Tibial nerve (tissue), 4 donors: ENCODE data around the gene PPEF2. TPM values are rescaled to one million over a fixed set of nuclear protein-coding genes. Genes with fewer than 3 reads are reported as not detected.

Experiments used
- DNase-seq, 2 donors: peaks; one replicate each; pipeline ENCODE4 v3.0.0-alpha.2; 2019; ENCODE audit warnings: low spot score in 2 of 2
- H3K27ac ChIP-seq, 4 donors: fragments of 200-600 bp; sonication (generic) in 3 of 4; one replicate each; pipeline ENCODE4 v1.5.1; 2017 to 2019; ENCODE audit warnings: mild to moderate bottlenecking in 1 of 4
- H3K27me3 ChIP-seq, 2 donors: fragments of 200-600 bp; sonication (generic) in 1 of 2; one replicate each; pipeline versions ENCODE4 v1.5.1 to v1.6.0; 2017 to 2019
- H3K36me3 ChIP-seq, 3 donors: fragments of 200-600 bp; sonication (generic); one replicate each; pipeline ENCODE4 v1.5.1; 2018 to 2019
- H3K4me1 ChIP-seq, 4 donors: fragments of 200-600 bp; sonication (generic) in 3 of 4; one replicate each; pipeline ENCODE4 v1.5.1; 2017 to 2019
- H3K4me3 ChIP-seq, 4 donors: fragments of 200-600 bp; sonication (generic) in 3 of 4; one replicate each; pipeline ENCODE4 v1.5.1; 2017 to 2019; ENCODE audit warnings: mild to moderate bottlenecking in 1 of 4, moderate library complexity in 1 of 4
- H3K9me3 ChIP-seq, 4 donors: fragments of 200-600 bp; sonication (generic) in 3 of 4; one replicate each; pipeline ENCODE4 v1.5.1; 2017 to 2019
- CTCF ChIP-seq, 5 experiments: fragments of 200-600 bp in 3 of 5; fragments of 450-650 bp in 2 of 5; sonication (generic) in 3 of 5; IDR thresholded peaks; one replicate each; pipeline ENCODE4 v1.5.1; 2016 to 2019; ENCODE audit warnings: antibody characterized with exemption in 5 of 5, mild to moderate bottlenecking in 3 of 5, moderate library complexity in 2 of 5
- EP300 ChIP-seq, 2 donors: sonication (generic); formaldehyde crosslinking; IDR thresholded peaks; one replicate each; pipeline ENCODE4 v1.6.1; 2017; ENCODE audit warnings: antibody characterized with exemption in 2 of 2, mild to moderate bottlenecking in 1 of 2
- POLR2A ChIP-seq, 2 donors: fragments of 450-650 bp; IDR thresholded peaks; one replicate each; pipeline ENCODE4 v1.6.1; 2017; ENCODE audit warnings: antibody characterized with exemption in 2 of 2, mild to moderate bottlenecking in 2 of 2, moderate library complexity in 2 of 2
- WGBS, 2 donors: methylation state at CpG; one replicate each; pipeline ENCODE4 v1.1.5; 2018; 5-methylcytosine and 5-hydroxymethylcytosine counted together
- total RNA-seq, 4 donors: library from RNA; depleted of rRNA; stranded (reverse); fragments of >200 nt; gene quantifications; one replicate each; pipeline ENCODE4 v1.1.0, GENCODE V29; 2016

PPEF2 gene
- total RNA-seq, 4 donors from 2014 or later = under 0.01 to 1.1 (median 0.30) TPM; not detected in 1

GRCh38 chr4:75898536-75898935 lies 3.7 kb downstream of the PPEF2 start:
- Histone ChIP-seq H3K27ac (no peak overlapping the region), H3K27me3 (no peaks in the 10 kb centered on the region), H3K4me3 (no peak overlapping the region), H3K9me3 (peaks cover 0 to 4% (median 0%) of the 10 kb centered on the region in 4 donors), H3K36me3 (no peaks in the 10 kb centered on the region), H3K4me1 (no peaks in the 10 kb centered on the region)
- no peak for DNase-seq
- TF ChIP-seq CTCF (IDR thresholded peaks at IDR 0.05) (no peak), EP300 (IDR thresholded peaks at IDR 0.05) (no peak), POLR2A (IDR thresholded peaks at IDR 0.05) (no peak)

- Histone ChIP-seq H3K9me3 (peaks cover 0 to 4% (median 0%) of the 10 kb centered on the region in 4 donors), H3K27ac (no peak overlapping the region), H3K4me1 (no peaks in the 10 kb centered on the region), H3K36me3 (no peaks in the 10 kb centered on the region), H3K4me3 (no peak overlapping the region), H3K27me3 (no peaks in the 10 kb centered on the region)
- peak; percentile 15 to 46 (median 27) for TF ChIP-seq CTCF (IDR thresholded peaks at IDR 0.05)
- no peak for TF ChIP-seq EP300 (IDR thresholded peaks at IDR 0.05)
- TF ChIP-seq POLR2A (IDR thresholded peaks at IDR 0.05) = no peak
- no peak for DNase-seq
- 47 to 54% methylated on average over 4 of the region's 4 CpGs for WGBS, 2 donors
Observed at GRCh38 chr4:75895744-75896314, 6.4 kb downstream of the PPEF2 start.

GRCh38 chr4:75892508-75892907 lies 9.7 kb downstream of the PPEF2 start:
- no peak overlapping the region for H3K4me3 ChIP-seq
- H3K9me3 ChIP-seq = no peaks in the 10 kb centered on the region
- no peaks in the 10 kb centered on the region for H3K36me3 ChIP-seq
- DNase-seq = no peak
- TF ChIP-seq CTCF (IDR thresholded peaks at IDR 0.05) (no peak), EP300 (IDR thresholded peaks at IDR 0.05) (no peak), POLR2A (IDR thresholded peaks at IDR 0.05) (no peak)
- 70 to 72% methylated on average over 3 of the region's 3 CpGs for WGBS, 2 donors
- H3K27ac ChIP-seq = no peak overlapping the region
- no peaks in the 10 kb centered on the region for H3K27me3 ChIP-seq
- H3K4me1 ChIP-seq = no peaks in the 10 kb centered on the region

GRCh38 chr4:75891611-75892010 lies 10.6 kb downstream of the PPEF2 start:
- Histone ChIP-seq H3K9me3 (no peaks in the 10 kb centered on the region), H3K36me3 (no peaks in the 10 kb centered on the region), H3K4me1 (no peaks in the 10 kb centered on the region), H3K27me3 (no peaks in the 10 kb centered on the region), H3K27ac (no peak overlapping the region), H3K4me3 (no peak overlapping the region)
- WGBS, 2 donors = 91 to 94% methylated on average over 14 of the region's 14 CpGs
- TF ChIP-seq EP300 (IDR thresholded peaks at IDR 0.05) = no peak
- no peak for TF ChIP-seq POLR2A (IDR thresholded peaks at IDR 0.05)
- TF ChIP-seq CTCF (IDR thresholded peaks at IDR 0.05) = no peak
- DNase-seq = no peak

GRCh38 chr4:75889537-75890199 lies 12.6 kb downstream of the PPEF2 start:
- no peaks in the 10 kb centered on the region for H3K9me3 ChIP-seq
- H3K27me3 ChIP-seq = no peaks in the 10 kb centered on the region
- H3K27ac ChIP-seq = no peak overlapping the region
- H3K36me3 ChIP-seq = no peaks in the 10 kb centered on the region
- WGBS, 2 donors = 75 to 79% methylated on average over 9 of the region's 9 CpGs
- H3K4me3 ChIP-seq = no peak overlapping the region
- TF ChIP-seq EP300 (IDR thresholded peaks at IDR 0.05) = no peak
- TF ChIP-seq POLR2A (IDR thresholded peaks at IDR 0.05) = no peak
- TF ChIP-seq CTCF (IDR thresholded peaks at IDR 0.05) = no peak
- H3K4me1 ChIP-seq = no peaks in the 10 kb centered on the region
- no peak for DNase-seq
